Measurements from ENCODE around the gene MLLT3.
"Not testable (repeated sequence)": the region's sequence is repeated elsewhere in the genome, so short reads cannot be mapped to it uniquely, and the experiment has no call there.

DNA sequence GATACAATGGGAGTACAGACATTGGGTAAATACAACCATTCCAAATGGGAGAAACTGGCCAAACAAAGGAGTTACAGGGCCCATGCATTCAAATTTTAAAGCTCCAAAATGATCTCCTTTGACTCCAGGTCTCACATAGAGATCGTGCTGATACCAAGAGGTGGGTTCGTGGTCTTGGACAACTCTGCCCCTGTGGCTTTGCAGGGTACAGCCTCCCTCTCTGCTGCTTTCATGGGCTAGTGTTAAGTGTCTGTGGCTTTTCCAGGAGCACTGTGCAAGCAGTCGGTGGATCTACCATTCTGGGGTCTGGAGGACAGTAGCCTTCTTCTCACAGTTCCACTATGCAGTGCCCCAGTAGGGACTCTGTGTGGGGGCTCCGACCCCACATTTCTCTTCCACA, 39.2 kb downstream of the MLLT3 start:
- not testable (repeated sequence) for TF ChIP-seq POLR2A (IDR thresholded peaks at IDR 0.05)
- TF ChIP-seq, protein P1, sequence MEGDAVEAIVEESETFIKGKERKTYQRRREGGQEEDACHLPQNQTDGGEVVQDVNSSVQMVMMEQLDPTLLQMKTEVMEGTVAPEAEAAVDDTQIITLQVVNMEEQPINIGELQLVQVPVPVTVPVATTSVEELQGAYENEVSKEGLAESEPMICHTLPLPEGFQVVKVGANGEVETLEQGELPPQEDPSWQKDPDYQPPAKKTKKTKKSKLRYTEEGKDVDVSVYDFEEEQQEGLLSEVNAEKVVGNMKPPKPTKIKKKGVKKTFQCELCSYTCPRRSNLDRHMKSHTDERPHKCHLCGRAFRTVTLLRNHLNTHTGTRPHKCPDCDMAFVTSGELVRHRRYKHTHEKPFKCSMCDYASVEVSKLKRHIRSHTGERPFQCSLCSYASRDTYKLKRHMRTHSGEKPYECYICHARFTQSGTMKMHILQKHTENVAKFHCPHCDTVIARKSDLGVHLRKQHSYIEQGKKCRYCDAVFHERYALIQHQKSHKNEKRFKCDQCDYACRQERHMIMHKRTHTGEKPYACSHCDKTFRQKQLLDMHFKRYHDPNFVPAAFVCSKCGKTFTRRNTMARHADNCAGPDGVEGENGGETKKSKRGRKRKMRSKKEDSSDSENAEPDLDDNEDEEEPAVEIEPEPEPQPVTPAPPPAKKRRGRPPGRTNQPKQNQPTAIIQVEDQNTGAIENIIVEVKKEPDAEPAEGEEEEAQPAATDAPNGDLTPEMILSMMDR (IDR thresholded peaks at IDR 0.05), result not testable (repeated sequence)

All from Peyer's patch (tissue), 4 donors.